Neural progenitor cell (in vitro differentiated cells): ENCODE measurements around the gene PLCD3. TPM values are rescaled to one million over a fixed set of nuclear protein-coding genes. Genes with fewer than 3 reads are reported as not detected.

Source experiments
- DNase-seq: peaks from one replicate; pipeline ENCODE4 v3.0.0-alpha.2; 2016; ENCODE audit warnings: low spot score
- H2AFZ ChIP-seq: fragments of 200-600 bp; sonication (generic); replicated peaks from 2 replicates; pipeline ENCODE4 v1.6.1; 2016; ENCODE audit warnings: antibody characterized with exemption
- H3F3A ChIP-seq: fragments of 200-600 bp; sonication (generic); 2 replicates; pipeline ENCODE4 v1.6.1; 2016; ENCODE audit warnings: antibody characterized with exemption, low read depth
- H3K27ac ChIP-seq: fragments of 200-600 bp; sonication (generic); 2 replicates; pipeline ENCODE4 v1.5.1; 2016; ENCODE audit warnings: mild to moderate bottlenecking
- H3K27me3 ChIP-seq: fragments of 200-600 bp; sonication (generic); 2 replicates; pipeline ENCODE4 v1.6.1; 2016; ENCODE audit warnings: mild to moderate bottlenecking, moderate library complexity
- H3K36me3 ChIP-seq: fragments of 200-600 bp; sonication (generic); 2 replicates; pipeline ENCODE4 v1.5.1; 2016
- H3K4me1 ChIP-seq: fragments of 200-600 bp; sonication (generic); 2 replicates; pipeline ENCODE4 v1.6.1; 2016; ENCODE audit warnings: mixed run types
- H3K4me2 ChIP-seq: fragments of 200-600 bp; sonication (generic); 2 replicates; pipeline ENCODE4 v1.6.1; 2016
- H3K4me3 ChIP-seq: fragments of 200-600 bp; sonication (generic); 2 replicates; pipeline ENCODE4 v1.5.1; 2016
- H3K79me2 ChIP-seq: fragments of 200-600 bp; sonication (generic); 2 replicates; pipeline ENCODE4 v1.6.1; 2016; ENCODE audit warnings: low read depth
- H3K9ac ChIP-seq: fragments of 200-600 bp; sonication (generic); 2 replicates; pipeline ENCODE4 v1.6.1; 2016
- H3K9me3 ChIP-seq: fragments of 200-600 bp; sonication (generic); 2 replicates; pipeline ENCODE4 v1.5.1; 2016; ENCODE audit warnings: low read depth
- H4K20me1 ChIP-seq: fragments of 200-600 bp; sonication (generic); 2 replicates; pipeline ENCODE4 v1.6.1; 2016; ENCODE audit warnings: low read depth
- H3K27ac Mint-ChIP-seq: 3 replicates; pipeline ENCODE4 v1.8.0; 2021; ENCODE audit warnings: mixed read lengths
- H3K27me3 Mint-ChIP-seq: 2 replicates; pipeline ENCODE4 v1.8.0; 2022; ENCODE audit warnings: low read depth, mild to moderate bottlenecking, inconsistent platforms, moderate library complexity, mixed read lengths; ENCODE audit not compliant: insufficient read depth
- H3K36me3 Mint-ChIP-seq: 3 replicates; pipeline ENCODE4 v1.8.0; 2021; ENCODE audit warnings: mixed read lengths
- H3K4me1 Mint-ChIP-seq: 3 replicates; pipeline ENCODE4 v1.8.0; 2021; ENCODE audit warnings: mixed read lengths
- H3K4me3 Mint-ChIP-seq: 3 replicates; pipeline ENCODE4 v1.8.0; 2021; ENCODE audit warnings: mild to moderate bottlenecking, moderate library complexity, mixed read lengths
- H3K9me3 Mint-ChIP-seq: 3 replicates; pipeline ENCODE4 v1.8.0; 2020; ENCODE audit warnings: mixed read lengths
- EZH2 ChIP-seq: fragments of 200-600 bp; sonication (generic); IDR thresholded peaks from 2 replicates; pipeline ENCODE4 v1.6.1; 2017; ENCODE audit warnings: antibody characterized with exemption, mild to moderate bottlenecking, moderate library complexity
- EZH2phosphoT487 ChIP-seq: fragments of 200-600 bp; sonication (generic); IDR thresholded peaks from 2 replicates; pipeline ENCODE4 v1.6.1; 2017; ENCODE audit warnings: antibody characterized with exemption
- total RNA-seq: library from RNA; depleted of rRNA; stranded (reverse); fragments of >200 nt; gene quantifications from 2 replicates; pipeline ENCODE4 v1.2.3, GENCODE V29; 2015; ENCODE audit warnings: low replicate concordance
- TF ChIP-seq, protein P1 (sequence below): fragments of 200-600 bp; sonication (generic); IDR thresholded peaks from 2 replicates; pipeline ENCODE4 v1.5.1; 2017; ENCODE audit warnings: antibody characterized with exemption, mild to moderate bottlenecking

The PLCD3 gene
- total RNA-seq, 1 donor from 2014 or later: 16.0 TPM

DNA sequence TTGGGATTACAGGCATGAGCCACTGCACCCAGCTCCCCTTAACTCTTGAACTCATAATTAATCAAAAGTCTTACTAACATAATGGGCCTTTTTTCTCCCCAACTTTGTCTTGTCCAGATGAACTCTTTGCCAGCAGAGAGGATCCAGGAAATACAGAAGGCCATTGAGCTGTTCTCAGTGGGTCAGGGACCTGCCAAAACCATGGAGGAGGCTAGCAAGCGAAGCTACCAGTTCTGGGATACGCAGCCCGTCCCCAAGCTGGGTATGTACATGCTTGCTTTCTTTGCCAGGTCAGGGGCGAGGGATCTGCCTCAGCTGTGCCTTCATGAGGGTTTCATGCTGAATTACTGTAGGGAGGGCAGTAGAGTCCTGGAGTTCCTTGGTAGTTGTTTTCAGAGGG, 45.9 kb downstream of the PLCD3 start:
- H3K4me1 Mint-ChIP-seq: peaks cover 3% of the 10 kb centered on the region
- H3K9me3 Mint-ChIP-seq: no peaks in the 10 kb centered on the region
- Histone ChIP-seq H3K27ac (no peak overlapping the region), H2AFZ (no peak overlapping the region), H3K9me3 (no peaks in the 10 kb centered on the region), H3K79me2 (no peaks in the 10 kb centered on the region), H3K36me3 (no peaks in the 10 kb centered on the region), H3F3A (no peaks in the 10 kb centered on the region), H3K4me2 (no peak overlapping the region), H3K27me3 (no peaks in the 10 kb centered on the region), H3K4me1 (no peaks in the 10 kb centered on the region), H3K4me3 (no peak overlapping the region), H3K9ac (no peak overlapping the region), H4K20me1 (no peaks in the 10 kb centered on the region)
- no peak overlapping the region for H3K27ac Mint-ChIP-seq
- peaks cover 28% of the 10 kb centered on the region for H3K36me3 Mint-ChIP-seq
- TF ChIP-seq EZH2phosphoT487: no peak
- TF ChIP-seq EZH2: no peak
- TF ChIP-seq, protein P1, sequence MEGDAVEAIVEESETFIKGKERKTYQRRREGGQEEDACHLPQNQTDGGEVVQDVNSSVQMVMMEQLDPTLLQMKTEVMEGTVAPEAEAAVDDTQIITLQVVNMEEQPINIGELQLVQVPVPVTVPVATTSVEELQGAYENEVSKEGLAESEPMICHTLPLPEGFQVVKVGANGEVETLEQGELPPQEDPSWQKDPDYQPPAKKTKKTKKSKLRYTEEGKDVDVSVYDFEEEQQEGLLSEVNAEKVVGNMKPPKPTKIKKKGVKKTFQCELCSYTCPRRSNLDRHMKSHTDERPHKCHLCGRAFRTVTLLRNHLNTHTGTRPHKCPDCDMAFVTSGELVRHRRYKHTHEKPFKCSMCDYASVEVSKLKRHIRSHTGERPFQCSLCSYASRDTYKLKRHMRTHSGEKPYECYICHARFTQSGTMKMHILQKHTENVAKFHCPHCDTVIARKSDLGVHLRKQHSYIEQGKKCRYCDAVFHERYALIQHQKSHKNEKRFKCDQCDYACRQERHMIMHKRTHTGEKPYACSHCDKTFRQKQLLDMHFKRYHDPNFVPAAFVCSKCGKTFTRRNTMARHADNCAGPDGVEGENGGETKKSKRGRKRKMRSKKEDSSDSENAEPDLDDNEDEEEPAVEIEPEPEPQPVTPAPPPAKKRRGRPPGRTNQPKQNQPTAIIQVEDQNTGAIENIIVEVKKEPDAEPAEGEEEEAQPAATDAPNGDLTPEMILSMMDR: no peak
- no peak for DNase-seq
- no peak overlapping the region for H3K4me3 Mint-ChIP-seq
- H3K27me3 Mint-ChIP-seq: peaks cover 5% of the 10 kb centered on the region

DNA sequence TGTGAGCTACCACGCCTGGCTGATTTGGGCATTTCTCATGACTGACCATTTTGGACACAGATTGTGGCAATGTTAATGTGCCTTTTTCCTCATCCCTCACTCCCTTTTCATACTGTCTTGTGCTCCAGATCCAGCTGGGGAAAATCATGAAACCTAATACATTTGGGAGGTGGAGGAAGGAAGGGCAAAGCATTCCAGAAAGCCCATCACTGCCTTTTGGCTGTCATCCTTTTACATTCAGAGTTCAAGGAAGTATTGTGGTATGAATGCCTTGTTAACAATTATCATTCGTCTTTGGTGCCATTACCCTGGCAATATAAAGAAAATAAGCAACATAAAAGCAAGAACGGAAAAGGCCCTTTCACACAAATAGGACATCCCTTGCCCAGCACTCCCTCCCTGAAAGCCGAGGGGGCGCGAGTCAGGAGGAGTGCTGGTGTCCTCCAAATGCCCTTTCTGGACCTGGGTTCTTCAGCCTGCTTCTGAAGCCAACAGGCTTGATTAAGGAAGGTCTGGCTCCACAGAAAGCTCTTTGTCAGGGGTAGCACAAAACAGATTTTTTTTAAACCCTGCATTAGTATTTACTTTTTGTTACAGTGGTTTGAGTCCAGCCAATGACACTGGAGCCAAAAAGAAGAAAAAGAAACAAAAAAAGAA, 51.1 kb downstream of the PLCD3 start:
- H2AFZ ChIP-seq: no peak overlapping the region
- peaks cover 35% of the 10 kb centered on the region for H3K79me2 ChIP-seq
- H3K27ac ChIP-seq: no peak overlapping the region
- no peaks in the 10 kb centered on the region for H3F3A ChIP-seq
- H3K36me3 ChIP-seq: no peaks in the 10 kb centered on the region
- TF ChIP-seq, protein P1: no peak
- TF ChIP-seq EZH2: no peak
- no peak for TF ChIP-seq EZH2phosphoT487
- Mint-ChIP-seq H3K9me3 (no peaks in the 10 kb centered on the region), H3K27ac (no peak overlapping the region), H3K27me3 (peaks cover 5% of the 10 kb centered on the region), H3K4me3 (no peak overlapping the region), H3K36me3 (peaks cover 22% of the 10 kb centered on the region), H3K4me1 (no peaks in the 10 kb centered on the region)
- H3K27me3 ChIP-seq: no peaks in the 10 kb centered on the region
- H3K9ac ChIP-seq: no peak overlapping the region
- H3K4me2 ChIP-seq: no peak overlapping the region
- H3K9me3 ChIP-seq: no peaks in the 10 kb centered on the region
- peaks cover 14% of the 10 kb centered on the region for H4K20me1 ChIP-seq
- H3K4me3 ChIP-seq: no peak overlapping the region
- no peak for DNase-seq
- no peaks in the 10 kb centered on the region for H3K4me1 ChIP-seq

DNA sequence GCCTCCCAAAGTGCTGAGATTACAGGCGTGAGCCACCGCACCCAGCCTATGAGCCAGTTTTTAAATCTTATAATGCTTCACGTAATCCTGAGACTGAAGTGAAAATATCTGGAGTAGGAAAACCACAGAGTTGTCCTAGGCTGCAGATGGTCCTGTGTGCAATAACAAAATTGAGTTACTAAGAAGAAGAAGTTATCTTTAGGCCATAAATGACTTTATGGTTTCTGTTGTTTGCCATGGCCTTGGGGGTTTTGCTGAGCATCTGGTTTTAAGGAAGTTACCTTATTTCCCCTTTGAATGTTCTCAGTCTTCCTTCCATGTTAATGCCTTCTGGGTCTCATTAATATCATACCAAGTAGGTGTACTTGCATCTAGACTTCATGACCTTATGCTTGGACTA, 54.7 kb downstream of the PLCD3 start:
- H3K9ac ChIP-seq: no peak overlapping the region
- no peak overlapping the region for H3K4me3 Mint-ChIP-seq
- H2AFZ ChIP-seq: no peak overlapping the region
- peaks cover 68% of the 10 kb centered on the region for H3K79me2 ChIP-seq
- H3K4me2 ChIP-seq: no peak overlapping the region
- no peaks in the 10 kb centered on the region for H3K4me1 ChIP-seq
- H3K27ac Mint-ChIP-seq: no peak overlapping the region
- H3K36me3 Mint-ChIP-seq: peaks cover 29% of the 10 kb centered on the region
- no peak overlapping the region for H3K4me3 ChIP-seq
- no peaks in the 10 kb centered on the region for H3K36me3 ChIP-seq
- no peaks in the 10 kb centered on the region for H3K9me3 ChIP-seq
- H3K4me1 Mint-ChIP-seq: peaks cover 2% of the 10 kb centered on the region
- H3K27ac ChIP-seq: no peak overlapping the region
- H4K20me1 ChIP-seq: peaks cover 14% of the 10 kb centered on the region
- no peaks in the 10 kb centered on the region for H3K27me3 ChIP-seq
- TF ChIP-seq, protein P1: no peak
- TF ChIP-seq EZH2 (no peak), EZH2phosphoT487 (no peak)
- H3K9me3 Mint-ChIP-seq: no peaks in the 10 kb centered on the region
- no peaks in the 10 kb centered on the region for H3F3A ChIP-seq
- peaks cover 11% of the 10 kb centered on the region for H3K27me3 Mint-ChIP-seq
- DNase-seq: no peak
